Hematopoietic multipotent progenitor cell treated with erythropoietin and hydrocortisone succinate and interleukin-3 and kit ligand, for 6 days (in vitro differentiated cells): Measurements from ENCODE around the gene LGSN.
"Not testable (repeated sequence)": the region's sequence is repeated elsewhere in the genome, so short reads cannot be mapped to it uniquely, and the experiment has no call there.

Experiments used
- DNase-seq: peaks from one replicate; pipeline ENCODE4 v3.0.0-alpha.2; 2015

LGSN gene

GRCh38 chr6:63230027-63230426 lies 89.8 kb downstream of the LGSN start:
- not testable (repeated sequence) for DNase-seq

- DNase-seq, result not testable (repeated sequence)
These were observed 91.6 kb downstream of the LGSN start for GRCh38 chr6:63227928-63228894.

- DNase-seq, result not testable (repeated sequence)
These were observed 93.8 kb downstream of the LGSN start for GRCh38 chr6:63225987-63226386.
